GM18873 (cell line): ENCODE measurements around the gene GRIK1.

Experiments used
- ATAC-seq: cut with Tn5 transposase; IDR thresholded peaks from one replicate; pipeline ENCODE4 v1.9.1; 2021; ENCODE audit warnings: mild to moderate bottlenecking, moderate library complexity, moderate number of reproducible peaks; ENCODE audit not compliant: unreplicated experiment, low FRiP score

The GRIK1 gene

GRCh38 chr21:29506947-29507346 is 432.8 kb downstream of the GRIK1 start:
- no peak for ATAC-seq

- no peak for ATAC-seq
Measured at GRCh38 chr21:29506214-29506613, 433.6 kb downstream of the GRIK1 start.

GRCh38 chr21:29504751-29505321 is 435.0 kb downstream of the GRIK1 start:
- ATAC-seq = no peak

GRCh38 chr21:29501451-29501850 is 438.3 kb downstream of the GRIK1 start:
- no peak for ATAC-seq

- no peak for ATAC-seq
Measured at GRCh38 chr21:29499734-29500343, 440.0 kb downstream of the GRIK1 start.

- no peak for ATAC-seq
Measured at GRCh38 chr21:29499229-29499628, 440.6 kb downstream of the GRIK1 start.

GRCh38 chr21:29496337-29496736 is 443.5 kb downstream of the GRIK1 start:
- no peak for ATAC-seq

GRCh38 chr21:29490016-29490415 is 449.8 kb downstream of the GRIK1 start:
- ATAC-seq = no peak

GRCh38 chr21:29487154-29487553 is 452.6 kb downstream of the GRIK1 start:
- ATAC-seq = no peak
